Stimulated activated CD8-positive, alpha-beta memory T cell treated with anti-CD3 and anti-CD28 coated beads, Interleukin-15, amount 100 ng/mL, for 48 hours (primary cell): ENCODE data around the gene OR5I1.
"Not testable (repeated sequence)": the region's sequence is repeated elsewhere in the genome, so short reads cannot be mapped to it uniquely, and the experiment has no call there.

ENCODE experiments used
- DNase-seq, 2 donors: peaks; one replicate each; pipeline ENCODE4 v3.0.0-alpha.2; 2020; ENCODE audit warnings: low read depth in 2 of 2

Gene OR5I1

GRCh38 chr11:55936300-55936699, at the start of gene OR5I1:
OR5I1 (minus strand) TSS chr11:55936400; CDS start chr11:55936400, 0 bp downstream.
- no peak for DNase-seq

DNA sequence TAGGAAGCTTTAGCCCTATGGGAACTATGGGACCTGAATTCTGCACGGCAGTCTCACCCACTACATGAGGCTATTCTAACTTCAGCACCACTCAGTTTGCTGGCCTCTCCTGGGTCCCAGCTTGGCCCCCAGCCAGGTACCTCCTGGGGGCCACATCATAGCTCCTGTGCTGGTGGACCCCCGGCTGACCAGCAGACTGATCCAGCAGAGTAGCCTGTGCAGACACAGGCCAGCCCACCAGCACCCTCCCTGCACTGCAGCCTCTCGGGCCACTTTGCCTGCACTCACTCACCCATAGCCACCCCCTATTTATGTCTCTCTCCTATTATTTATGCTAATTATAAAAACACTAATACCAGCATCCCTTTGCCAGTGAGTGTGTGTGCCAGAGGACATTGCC, 34.7 kb upstream of the OR5I1 start:
- DNase-seq: no peak

DNA sequence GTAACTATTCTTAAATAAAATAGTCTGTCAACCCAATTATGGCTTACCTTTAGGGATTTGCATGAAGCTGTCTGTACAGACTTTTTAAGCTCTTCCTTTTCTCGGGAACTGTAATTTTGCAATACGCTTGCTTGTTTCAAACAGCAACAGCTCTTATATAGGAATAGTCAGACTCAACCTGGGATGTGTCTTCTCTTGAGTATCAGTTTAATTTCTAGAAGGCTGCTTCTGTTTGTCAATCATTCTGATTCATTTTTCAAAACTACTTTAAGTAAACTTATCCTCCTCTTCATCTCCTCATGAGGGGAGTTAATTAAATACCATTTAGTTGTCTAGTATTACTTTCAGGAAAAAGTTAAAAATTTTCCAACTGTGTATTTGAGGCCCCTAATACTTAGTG, 33.6 kb upstream of the OR5I1 start, which contains the start of gene OR10AG1:
Gene OR10AG1 (minus strand): TSS at position 101 of the 400 bp plus-strand sequence. CDS start 38 bp downstream, at position 63.
- DNase-seq: no peak

DNA sequence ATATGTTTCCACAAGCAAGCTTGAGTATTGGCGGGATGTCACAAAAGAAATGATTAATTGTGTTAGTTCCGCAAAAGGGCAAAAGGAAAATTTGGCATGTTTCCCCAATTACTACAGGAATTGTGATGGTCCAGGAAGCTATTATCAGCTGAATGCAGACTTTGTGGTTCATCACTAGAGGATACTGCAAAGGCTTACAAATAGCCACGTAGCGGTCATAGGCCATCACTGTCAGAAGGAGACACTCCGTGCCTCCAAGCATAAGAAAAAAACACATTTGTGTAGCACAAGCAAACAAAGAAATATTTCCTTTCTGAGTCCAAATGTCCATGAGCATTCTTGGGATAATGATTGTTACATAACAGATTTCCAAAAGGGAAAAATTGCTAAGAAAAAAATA, 31.7 kb upstream of the OR5I1 start:
- DNase-seq: no peak

DNA sequence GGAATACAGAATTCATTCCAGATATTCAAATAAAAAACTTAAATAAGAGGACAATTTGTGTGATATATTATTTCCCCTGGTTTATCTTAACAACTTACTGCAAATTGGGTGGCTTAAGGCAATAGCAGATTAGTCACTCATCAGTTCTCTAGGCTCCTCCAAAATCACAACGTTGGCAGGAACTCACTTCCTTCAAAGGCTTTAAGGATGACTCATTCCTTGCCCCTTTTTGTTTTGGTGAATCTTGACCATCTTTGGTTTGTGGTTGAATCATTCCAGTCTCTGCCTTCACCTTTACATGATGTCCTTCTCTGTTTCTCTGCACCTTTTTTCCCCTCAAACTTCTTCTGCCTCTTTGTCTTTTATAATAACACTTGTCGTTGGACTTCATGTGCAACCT, 30.2 kb upstream of the OR5I1 start:
- no peak for DNase-seq

GRCh38 chr11:55956521-55956920, 20.3 kb upstream of the OR5I1 start:
- DNase-seq: no peak

DNA sequence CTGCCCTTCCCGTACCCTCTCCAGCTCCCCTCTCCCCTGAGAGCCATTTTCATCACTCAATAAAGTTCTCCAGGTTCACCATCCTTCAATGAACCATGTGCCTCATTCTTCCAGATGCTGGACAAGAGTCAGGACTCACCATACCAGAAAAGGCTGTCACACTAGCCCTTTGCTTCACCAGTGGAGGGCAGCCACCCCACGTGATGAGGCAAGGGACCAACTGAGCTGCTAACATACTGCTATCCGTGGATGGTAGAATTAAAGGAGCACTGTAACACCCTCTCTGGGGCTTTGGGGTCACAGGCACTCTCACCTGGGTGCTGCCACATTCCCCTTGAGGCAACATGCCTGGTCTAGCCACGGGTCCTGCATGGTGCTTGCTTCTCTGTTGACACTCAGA, 13.1 kb upstream of the OR5I1 start:
- no peak for DNase-seq

DNA sequence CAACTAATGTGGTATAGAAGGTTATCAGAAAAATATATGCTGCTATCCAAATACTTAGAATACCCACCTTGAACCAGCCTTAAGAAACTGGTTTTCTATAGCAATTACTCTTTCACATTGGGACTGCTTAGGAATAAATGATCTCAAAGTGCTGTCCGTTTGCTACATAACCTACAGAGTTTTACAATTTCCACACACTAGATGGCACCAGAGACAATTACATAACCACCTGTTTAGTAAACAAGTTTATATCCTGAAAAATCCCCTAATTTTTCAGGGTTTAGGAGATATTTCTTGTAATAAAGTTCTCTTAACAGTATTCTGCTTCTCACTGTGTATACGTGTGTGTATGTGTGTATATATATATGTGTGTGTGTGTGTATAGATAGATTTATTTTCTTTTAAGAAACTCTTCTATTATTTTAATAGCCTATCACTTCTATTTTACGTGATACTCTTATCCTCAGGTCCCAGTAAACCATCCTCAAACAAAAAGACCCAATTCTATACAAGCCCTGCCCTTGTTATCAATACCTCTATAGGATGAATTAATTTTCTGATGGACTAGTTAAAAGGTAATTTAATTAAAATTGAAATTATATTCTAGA, 6.7 kb upstream of the OR5I1 start:
- DNase-seq: no peak

GRCh38 chr11:55920537-55920936, 15.7 kb downstream of the OR5I1 start:
- DNase-seq: no peak

GRCh38 chr11:55914482-55914881, 21.7 kb downstream of the OR5I1 start, which contains the start of gene OR5W2:
OR5W2 (minus strand) TSS chr11:55914582; CDS start chr11:55914582, 0 bp downstream.
- DNase-seq: no peak

DNA sequence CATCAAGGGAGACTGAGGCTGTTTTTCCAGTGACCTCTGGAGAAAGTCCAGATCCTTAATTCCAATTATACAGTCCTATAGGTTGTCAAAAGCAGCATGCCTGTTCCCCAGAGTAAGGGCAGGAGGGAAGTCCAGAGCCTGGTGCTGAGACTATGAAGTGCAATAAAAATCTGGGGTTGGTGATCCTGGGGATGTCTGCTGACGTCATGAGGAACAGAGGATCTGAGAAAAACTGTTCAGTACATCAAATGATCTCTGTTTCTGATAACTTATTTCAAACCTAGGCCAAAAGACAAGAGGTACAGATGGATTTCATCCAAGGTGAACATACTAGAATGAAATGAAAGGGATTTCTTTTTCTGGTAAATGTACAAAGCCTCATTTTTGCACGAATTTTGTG, 33.9 kb downstream of the OR5I1 start:
- no peak for DNase-seq

DNA sequence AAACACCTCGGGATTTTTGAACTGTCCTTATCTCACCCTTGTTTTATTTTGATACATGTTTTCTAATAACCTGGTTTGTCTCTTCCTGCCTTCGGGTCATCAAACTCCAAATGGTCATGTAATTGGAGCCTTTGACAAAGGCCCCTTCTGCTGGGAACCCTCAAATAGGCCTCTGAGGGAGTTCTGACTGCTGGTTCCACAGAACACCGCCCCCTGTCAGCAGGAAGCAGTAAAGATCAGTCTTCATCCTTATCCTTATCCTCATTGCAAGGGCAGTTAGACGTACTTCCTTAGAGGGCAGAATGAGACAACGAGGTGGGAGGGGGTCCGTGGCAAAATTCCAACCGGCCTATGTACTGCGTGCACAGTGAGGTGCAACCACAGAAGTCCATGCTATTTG, 41.0 kb downstream of the OR5I1 start:
- no peak for DNase-seq

DNA sequence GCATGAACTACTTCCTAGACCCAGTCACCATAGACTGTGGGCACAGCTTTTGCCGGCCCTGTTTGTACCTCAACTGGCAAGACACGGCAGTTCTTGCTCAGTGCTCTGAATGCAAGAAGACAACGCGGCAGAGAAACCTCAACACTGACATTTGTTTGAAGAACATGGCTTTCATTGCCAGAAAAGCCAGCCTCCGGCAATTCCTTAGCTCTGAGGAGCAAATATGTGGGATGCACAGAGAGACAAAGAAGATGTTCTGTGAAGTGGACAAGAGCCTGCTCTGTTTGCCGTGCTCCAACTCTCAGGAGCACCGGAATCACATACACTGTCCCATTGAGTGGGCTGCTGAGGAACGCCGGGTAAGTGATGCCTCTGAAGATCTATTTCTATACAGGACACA, 50.7 kb downstream of the OR5I1 start:
- not testable (repeated sequence) for DNase-seq
